HepG2 (cell line): Measurements from ENCODE around the gene TCF20.

ENCODE experiments used
- FOXJ3 ChIP-seq: sonication (generic); formaldehyde crosslinking; IDR thresholded peaks from 2 replicates; pipeline ENCODE4 v1.4.0; 2020; ENCODE audit warnings: missing genetic modification reagents, mild to moderate bottlenecking, borderline replicate concordance
- MEIS1 ChIP-seq: sonication (generic); formaldehyde crosslinking; IDR thresholded peaks from 2 replicates; pipeline ENCODE4 v1.9.0; 2021; ENCODE audit warnings: mild to moderate bottlenecking, missing genetic modification reagents, moderate library complexity, borderline replicate concordance
- MTA3 ChIP-seq: sonication (generic); formaldehyde crosslinking; IDR thresholded peaks from 2 replicates; pipeline ENCODE4 v1.4.0; 2020; ENCODE audit warnings: missing genetic modification reagents
- PAWR ChIP-seq: sonication (generic); formaldehyde crosslinking; IDR thresholded peaks from 2 replicates; pipeline ENCODE4 v1.4.0; 2020; ENCODE audit warnings: missing genetic modification reagents, mild to moderate bottlenecking, borderline replicate concordance
- PITX1 ChIP-seq: sonication (generic); formaldehyde crosslinking; IDR thresholded peaks from 2 replicates; pipeline ENCODE4 v1.5.1; 2020; ENCODE audit warnings: mild to moderate bottlenecking, missing genetic modification reagents
- RFXAP ChIP-seq: sonication (generic); formaldehyde crosslinking; IDR thresholded peaks from 2 replicates; pipeline ENCODE4 v1.4.0; 2020; ENCODE audit warnings: missing genetic modification reagents, borderline replicate concordance
- SETDB1 ChIP-seq: sonication (generic); formaldehyde crosslinking; IDR thresholded peaks from 2 replicates; pipeline ENCODE4 v1.5.1; 2020; ENCODE audit warnings: missing genetic modification reagents, mild to moderate bottlenecking, borderline replicate concordance
- TBL1XR1 ChIP-seq: fragments of 150-350 bp; IDR thresholded peaks from 2 replicates; pipeline ENCODE4 v1.6.1; 2014; ENCODE audit warnings: borderline replicate concordance, low read length; ENCODE audit not compliant: partially characterized antibody
- TF ChIP-seq, protein P1 (sequence below): sonication (generic); formaldehyde crosslinking; IDR thresholded peaks from 2 replicates; pipeline ENCODE4 v1.5.0; 2020; ENCODE audit warnings: missing genetic modification reagents
- TF ChIP-seq, protein P2 (sequence below): IDR thresholded peaks from 2 replicates; pipeline ENCODE4 v1.6.1; 2016; ENCODE audit warnings: low read depth

DNA sequence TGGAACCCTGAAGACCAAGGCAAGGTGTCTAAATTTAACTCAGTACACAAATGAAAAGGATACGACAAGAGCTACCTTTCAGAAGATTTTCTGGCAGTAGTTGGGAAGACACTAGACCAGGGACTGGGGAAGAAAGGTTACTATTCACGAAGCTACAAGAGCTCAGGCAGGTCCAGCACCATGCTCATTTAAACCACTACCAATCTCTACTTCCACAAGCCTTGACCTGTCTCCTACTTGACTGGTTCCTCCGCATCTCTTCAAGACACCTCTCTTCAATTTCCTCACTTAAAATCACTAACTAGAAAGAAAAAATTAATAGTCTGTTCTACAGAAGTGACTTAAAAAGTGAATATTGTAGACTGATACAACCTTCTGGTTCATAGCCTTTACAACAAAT, 22.9 kb downstream of the TCF20 start:
- TF ChIP-seq PAWR (no peak), TBL1XR1 (no peak), RFXAP (no peak), PITX1 (CRISPR knock-in tag) (no peak), SETDB1 (CRISPR knock-in tag) (no peak), MEIS1 (CRISPR knock-in tag) (no peak), MTA3 (no peak), FOXJ3 (no peak)
- TF ChIP-seq, protein P1, sequence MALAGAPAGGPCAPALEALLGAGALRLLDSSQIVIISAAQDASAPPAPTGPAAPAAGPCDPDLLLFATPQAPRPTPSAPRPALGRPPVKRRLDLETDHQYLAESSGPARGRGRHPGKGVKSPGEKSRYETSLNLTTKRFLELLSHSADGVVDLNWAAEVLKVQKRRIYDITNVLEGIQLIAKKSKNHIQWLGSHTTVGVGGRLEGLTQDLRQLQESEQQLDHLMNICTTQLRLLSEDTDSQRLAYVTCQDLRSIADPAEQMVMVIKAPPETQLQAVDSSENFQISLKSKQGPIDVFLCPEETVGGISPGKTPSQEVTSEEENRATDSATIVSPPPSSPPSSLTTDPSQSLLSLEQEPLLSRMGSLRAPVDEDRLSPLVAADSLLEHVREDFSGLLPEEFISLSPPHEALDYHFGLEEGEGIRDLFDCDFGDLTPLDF (CRISPR knock-in tag): no peak
- TF ChIP-seq, protein P2, sequence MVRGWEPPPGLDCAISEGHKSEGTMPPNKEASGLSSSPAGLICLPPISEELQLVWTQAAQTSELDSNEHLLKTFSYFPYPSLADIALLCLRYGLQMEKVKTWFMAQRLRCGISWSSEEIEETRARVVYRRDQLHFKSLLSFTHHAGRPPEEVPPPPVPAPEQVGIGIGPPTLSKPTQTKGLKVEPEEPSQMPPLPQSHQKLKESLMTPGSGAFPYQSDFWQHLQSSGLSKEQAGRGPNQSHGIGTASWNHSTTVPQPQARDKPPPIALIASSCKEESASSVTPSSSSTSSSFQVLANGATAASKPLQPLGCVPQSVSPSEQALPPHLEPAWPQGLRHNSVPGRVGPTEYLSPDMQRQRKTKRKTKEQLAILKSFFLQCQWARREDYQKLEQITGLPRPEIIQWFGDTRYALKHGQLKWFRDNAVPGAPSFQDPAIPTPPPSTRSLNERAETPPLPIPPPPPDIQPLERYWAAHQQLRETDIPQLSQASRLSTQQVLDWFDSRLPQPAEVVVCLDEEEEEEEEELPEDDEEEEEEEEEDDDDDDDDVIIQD (CRISPR knock-in tag): no peak
